ENCODE results near the gene MSI2.
"Not testable (repeated sequence)": the region's sequence is repeated elsewhere in the genome, so short reads cannot be mapped to it uniquely, and the experiment has no call there.

MSI2 gene

DNA sequence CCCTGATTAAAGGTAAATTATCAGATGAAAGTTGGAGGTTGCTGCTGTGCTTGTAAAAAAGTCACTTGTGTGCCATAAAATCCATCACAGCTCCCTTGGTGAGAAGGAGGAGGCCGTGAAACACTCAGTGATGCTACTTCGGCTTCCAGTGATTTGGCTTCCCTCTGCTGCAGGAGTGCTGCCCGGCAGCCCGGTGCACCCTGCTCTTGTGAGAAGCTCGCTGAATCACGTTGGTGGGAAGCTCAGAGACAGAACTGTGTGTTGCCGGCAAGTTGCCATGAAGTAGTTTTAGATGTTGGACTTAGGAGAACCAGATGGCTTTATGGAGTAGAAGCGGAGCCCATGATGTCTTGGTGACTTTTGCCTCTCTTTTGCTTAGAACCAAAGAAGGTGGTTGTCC lies 33.3 kb downstream of the MSI2 start:
- peaks cover 9% of the 10 kb centered on the region for H3K36me3 Mint-ChIP-seq (ENCODE audit: insufficient read depth)
- H3K9me3 Mint-ChIP-seq = no peaks in the 10 kb centered on the region
- H3K27ac Mint-ChIP-seq (ENCODE audit: low read depth) = no peak overlapping the region
- no peak overlapping the region for H3K4me3 Mint-ChIP-seq
- no peaks in the 10 kb centered on the region for H3K27me3 Mint-ChIP-seq
- H3K4me1 Mint-ChIP-seq = peaks cover 66% of the 10 kb centered on the region
- ATAC-seq (replicated peaks; ENCODE audit: extremely low read depth, poor library complexity, severe bottlenecking) (no peak), DNase-seq (ENCODE audit: low spot score in 2 of 2) (no peak)

DNA sequence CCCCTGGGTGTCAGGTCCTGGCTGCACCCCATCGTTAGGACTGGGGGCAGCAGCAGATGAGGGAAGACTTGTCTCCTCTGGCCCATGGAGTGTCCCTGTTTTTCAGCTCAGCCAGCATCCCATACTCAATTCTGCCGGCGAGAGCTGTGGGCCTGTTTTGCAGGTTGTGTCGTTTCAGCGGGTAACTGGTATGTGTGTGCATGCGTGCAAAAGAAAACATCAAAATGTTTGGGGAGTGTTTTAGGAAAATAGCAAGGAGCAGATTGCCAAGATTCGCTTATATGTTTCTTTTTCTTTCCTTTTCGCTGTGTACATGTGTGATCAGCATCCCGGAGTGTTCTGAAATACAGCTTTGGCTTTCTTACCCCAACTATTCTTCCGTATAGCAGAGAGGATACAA lies 34.7 kb downstream of the MSI2 start:
- DNase-seq (ENCODE audit: low spot score in 2 of 2) (no peak), ATAC-seq (replicated peaks; ENCODE audit: extremely low read depth, poor library complexity, severe bottlenecking) (no peak)
- H3K9me3 Mint-ChIP-seq = no peaks in the 10 kb centered on the region
- H3K27ac Mint-ChIP-seq (ENCODE audit: low read depth) = no peak overlapping the region
- H3K27me3 Mint-ChIP-seq = no peaks in the 10 kb centered on the region
- peaks cover 64% of the 10 kb centered on the region for H3K4me1 Mint-ChIP-seq
- H3K36me3 Mint-ChIP-seq (ENCODE audit: insufficient read depth) = peaks cover 10% of the 10 kb centered on the region
- no peak overlapping the region for H3K4me3 Mint-ChIP-seq

DNA sequence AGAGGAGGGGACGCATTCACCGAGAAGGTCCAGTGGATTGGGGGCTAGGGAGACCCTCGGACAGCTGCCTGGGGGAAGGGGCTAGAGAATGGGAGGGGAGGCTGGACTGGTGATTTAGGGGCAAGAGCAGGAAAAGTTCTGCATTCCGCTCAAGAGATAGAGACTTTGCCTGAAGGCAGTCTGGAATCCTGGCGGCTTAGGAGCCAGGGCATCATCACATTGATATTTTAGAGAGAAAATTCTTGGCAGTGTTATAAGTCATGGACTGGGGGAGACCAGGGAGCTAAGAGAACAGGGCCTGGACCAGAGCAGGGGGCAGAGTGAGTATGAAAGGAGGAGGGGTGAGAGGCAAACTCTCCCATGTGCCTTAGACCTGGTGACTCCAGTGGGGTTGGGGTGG lies 35.8 kb downstream of the MSI2 start:
- H3K27me3 Mint-ChIP-seq = no peaks in the 10 kb centered on the region
- H3K4me1 Mint-ChIP-seq = peaks cover 58% of the 10 kb centered on the region
- no peaks in the 10 kb centered on the region for H3K9me3 Mint-ChIP-seq
- H3K27ac Mint-ChIP-seq (ENCODE audit: low read depth) = peak overlapping the region; percentile 12
- peaks cover 10% of the 10 kb centered on the region for H3K36me3 Mint-ChIP-seq (ENCODE audit: insufficient read depth)
- no peak for ATAC-seq (replicated peaks; ENCODE audit: extremely low read depth, poor library complexity, severe bottlenecking)
- DNase-seq (ENCODE audit: low spot score in 2 of 2) = no peak
- no peak overlapping the region for H3K4me3 Mint-ChIP-seq

DNA sequence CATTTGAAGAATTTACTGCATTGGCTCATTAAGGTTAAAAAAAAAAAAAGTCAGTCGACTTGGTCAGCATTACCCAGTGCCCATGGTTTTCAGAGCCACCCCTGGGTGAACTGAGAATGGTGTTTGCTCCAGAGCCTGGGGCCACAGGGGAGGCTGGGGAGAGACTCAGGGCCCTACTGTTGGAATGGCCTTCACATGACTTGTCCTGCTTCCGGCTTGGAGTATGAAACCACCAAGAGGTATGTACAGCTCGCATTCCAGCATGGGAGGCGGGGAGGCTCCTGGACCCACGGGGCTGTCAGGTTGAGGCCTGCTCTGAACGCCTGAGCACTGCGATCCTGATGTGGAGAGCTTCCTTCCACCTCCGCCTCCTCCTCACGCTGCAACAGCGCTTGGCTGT lies 36.8 kb downstream of the MSI2 start:
- Mint-ChIP-seq H3K27ac (ENCODE audit: low read depth) (no peak overlapping the region), H3K27me3 (no peaks in the 10 kb centered on the region), H3K9me3 (no peaks in the 10 kb centered on the region), H3K36me3 (ENCODE audit: insufficient read depth) (peaks cover 14% of the 10 kb centered on the region), H3K4me1 (peaks cover 48% of the 10 kb centered on the region), H3K4me3 (no peak overlapping the region)
- no peak for ATAC-seq (replicated peaks; ENCODE audit: extremely low read depth, poor library complexity, severe bottlenecking)
- DNase-seq (ENCODE audit: low spot score in 2 of 2) = no peak

DNA sequence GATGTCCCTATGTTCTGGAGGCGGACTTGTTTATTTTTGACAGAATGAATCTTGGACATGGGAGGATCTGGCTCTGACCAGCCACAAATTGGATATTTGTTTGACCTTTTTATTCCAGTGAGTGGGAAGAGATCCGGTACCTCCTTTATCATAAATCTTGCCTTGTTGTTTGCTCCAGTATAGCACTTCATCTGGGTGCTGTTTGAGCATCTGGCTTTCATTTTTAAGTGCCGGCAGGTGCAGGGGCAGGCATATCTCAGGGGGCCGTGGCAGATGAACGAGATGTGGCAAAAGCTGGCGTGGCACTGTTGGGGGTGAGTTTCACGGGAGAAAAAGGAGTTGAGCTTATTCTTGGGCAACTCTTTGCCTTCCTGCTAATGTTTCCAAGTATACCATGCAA lies 37.8 kb downstream of the MSI2 start:
- H3K4me3 Mint-ChIP-seq = no peak overlapping the region
- no peak overlapping the region for H3K27ac Mint-ChIP-seq (ENCODE audit: low read depth)
- peaks cover 41% of the 10 kb centered on the region for H3K4me1 Mint-ChIP-seq
- H3K9me3 Mint-ChIP-seq = no peaks in the 10 kb centered on the region
- ATAC-seq (replicated peaks; ENCODE audit: extremely low read depth, poor library complexity, severe bottlenecking) = no peak
- H3K27me3 Mint-ChIP-seq = no peaks in the 10 kb centered on the region
- DNase-seq (ENCODE audit: low spot score in 2 of 2) = no peak
- peaks cover 16% of the 10 kb centered on the region for H3K36me3 Mint-ChIP-seq (ENCODE audit: insufficient read depth)

DNA sequence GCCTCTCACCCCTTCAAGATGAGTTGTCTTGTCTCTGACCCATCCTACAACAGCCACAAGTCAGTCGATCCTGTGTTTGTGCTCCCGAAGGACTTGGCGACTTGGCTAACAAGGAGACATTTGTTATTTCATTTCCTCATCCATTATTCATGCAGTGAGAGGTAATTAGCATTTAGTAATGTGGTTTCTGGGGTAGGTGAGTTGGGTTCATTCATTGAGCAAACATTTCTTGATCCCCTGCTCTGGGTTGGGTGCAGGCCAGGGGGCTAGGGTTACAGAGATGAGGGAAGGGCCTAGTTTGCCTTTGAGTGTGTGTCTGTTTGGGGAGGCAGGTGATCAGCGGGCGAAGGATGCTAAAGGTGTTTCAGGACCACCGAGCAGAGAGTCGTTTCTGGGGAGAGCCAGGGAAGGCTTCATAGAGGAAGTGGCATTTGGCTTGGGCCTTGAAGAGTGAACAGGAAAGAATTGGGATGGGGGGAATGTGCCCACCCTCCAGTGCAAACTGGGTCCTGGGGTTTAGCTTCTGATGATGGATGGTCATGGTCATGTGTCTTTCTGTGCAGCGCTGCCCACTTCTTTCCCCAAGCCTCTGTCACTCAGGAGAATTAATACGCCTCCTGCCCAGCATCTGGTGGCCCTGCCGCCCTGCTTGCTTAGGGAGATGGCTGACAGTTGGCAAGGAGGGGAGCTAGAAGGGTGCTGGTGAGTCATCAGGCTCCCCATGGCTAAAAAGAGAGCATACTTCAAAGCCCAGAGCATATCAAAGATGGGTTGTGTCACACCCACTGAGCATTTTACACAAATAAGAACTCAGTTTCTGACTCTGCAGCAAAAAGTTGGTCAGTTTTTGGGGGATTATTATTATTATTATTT lies 38.5 kb downstream of the MSI2 start:
- no peak for DNase-seq (ENCODE audit: low spot score in 2 of 2)
- Mint-ChIP-seq H3K36me3 (ENCODE audit: insufficient read depth) (peaks cover 16% of the 10 kb centered on the region), H3K4me3 (no peak overlapping the region), H3K9me3 (no peaks in the 10 kb centered on the region), H3K4me1 (peaks cover 37% of the 10 kb centered on the region), H3K27me3 (no peaks in the 10 kb centered on the region), H3K27ac (ENCODE audit: low read depth) (no peak overlapping the region)
- no peak for ATAC-seq (replicated peaks; ENCODE audit: extremely low read depth, poor library complexity, severe bottlenecking)

DNA sequence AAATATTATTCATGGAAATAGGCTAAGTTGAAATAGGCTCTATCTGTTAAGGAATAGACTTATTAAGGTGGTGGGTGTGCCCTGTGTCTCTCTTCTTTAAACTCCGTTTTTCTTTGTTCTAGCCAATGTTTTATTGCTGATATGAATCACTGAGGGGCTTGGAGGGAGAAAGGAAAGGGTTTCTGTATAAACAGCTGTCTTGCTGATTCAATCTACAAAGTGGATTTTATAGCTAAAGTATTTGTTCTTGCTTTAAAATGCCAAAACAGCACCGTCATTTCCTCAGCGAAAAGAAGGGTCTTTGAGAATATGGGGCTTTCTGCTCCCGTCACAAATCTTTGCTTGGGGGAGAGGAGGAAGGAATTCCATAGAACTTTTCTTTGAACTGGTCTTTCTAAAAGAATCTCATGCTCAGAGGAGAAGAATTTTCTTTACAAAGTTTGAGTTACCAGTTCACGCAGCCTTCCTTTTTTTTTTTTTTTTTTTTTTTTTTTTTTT lies 39.3 kb downstream of the MSI2 start:
- Mint-ChIP-seq H3K27ac (ENCODE audit: low read depth) (no peak overlapping the region), H3K27me3 (no peaks in the 10 kb centered on the region), H3K4me1 (peaks cover 44% of the 10 kb centered on the region), H3K36me3 (ENCODE audit: insufficient read depth) (peaks cover 18% of the 10 kb centered on the region), H3K9me3 (no peaks in the 10 kb centered on the region), H3K4me3 (no peak overlapping the region)
- DNase-seq (ENCODE audit: low spot score in 2 of 2) = no peak
- no peak for ATAC-seq (replicated peaks; ENCODE audit: extremely low read depth, poor library complexity, severe bottlenecking)

DNA sequence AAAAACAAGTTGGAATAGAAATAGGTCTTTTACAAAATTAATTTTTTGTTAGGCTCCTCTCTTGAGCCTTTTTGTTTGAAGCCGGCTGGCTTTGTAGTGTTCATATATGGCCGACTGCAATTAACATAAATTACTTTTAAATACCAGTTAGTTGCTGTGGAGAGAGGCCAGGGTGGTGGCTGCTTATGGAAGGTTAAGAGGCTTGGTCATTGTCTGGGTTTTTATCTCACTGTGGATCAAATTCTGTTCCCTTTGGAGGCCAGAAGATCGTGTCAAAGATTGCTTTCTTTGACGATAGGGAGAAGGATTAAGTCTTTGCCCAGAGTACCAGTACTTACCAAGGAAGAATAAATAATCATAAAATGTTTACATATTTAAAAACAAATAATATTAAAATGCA lies 39.9 kb downstream of the MSI2 start:
- peaks cover 44% of the 10 kb centered on the region for H3K4me1 Mint-ChIP-seq
- ATAC-seq (replicated peaks; ENCODE audit: extremely low read depth, poor library complexity, severe bottlenecking) = no peak
- H3K4me3 Mint-ChIP-seq = no peak overlapping the region
- H3K36me3 Mint-ChIP-seq (ENCODE audit: insufficient read depth) = peaks cover 19% of the 10 kb centered on the region
- no peak for DNase-seq (ENCODE audit: low spot score in 2 of 2)
- H3K27me3 Mint-ChIP-seq = no peaks in the 10 kb centered on the region
- no peak overlapping the region for H3K27ac Mint-ChIP-seq (ENCODE audit: low read depth)
- no peaks in the 10 kb centered on the region for H3K9me3 Mint-ChIP-seq

DNA sequence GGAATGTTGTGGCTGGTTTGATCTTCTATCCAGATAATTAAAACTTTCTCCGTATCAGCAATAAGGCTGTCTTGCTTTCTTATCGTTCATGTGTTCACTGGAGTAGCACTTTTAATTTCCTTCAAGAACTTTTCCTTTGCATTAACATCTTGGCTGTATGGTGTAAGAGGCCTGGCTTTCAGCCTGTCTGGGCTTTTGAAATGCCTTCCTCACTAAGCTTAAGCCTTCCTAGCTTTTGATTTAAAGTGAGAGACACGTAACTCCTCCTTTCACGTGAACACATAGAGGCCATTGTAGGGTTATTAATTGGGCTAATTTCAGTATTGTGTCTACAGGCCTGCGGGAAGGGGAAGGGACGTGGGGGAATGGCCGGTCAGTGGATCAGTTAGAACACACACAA lies 42.9 kb downstream of the MSI2 start:
- Mint-ChIP-seq H3K9me3 (no peaks in the 10 kb centered on the region), H3K36me3 (ENCODE audit: insufficient read depth) (peaks cover 24% of the 10 kb centered on the region), H3K4me1 (peaks cover 45% of the 10 kb centered on the region), H3K4me3 (no peak overlapping the region), H3K27me3 (no peaks in the 10 kb centered on the region), H3K27ac (ENCODE audit: low read depth) (no peak overlapping the region)
- ATAC-seq (replicated peaks; ENCODE audit: extremely low read depth, poor library complexity, severe bottlenecking) (no peak), DNase-seq (ENCODE audit: low spot score in 2 of 2) (no peak)

DNA sequence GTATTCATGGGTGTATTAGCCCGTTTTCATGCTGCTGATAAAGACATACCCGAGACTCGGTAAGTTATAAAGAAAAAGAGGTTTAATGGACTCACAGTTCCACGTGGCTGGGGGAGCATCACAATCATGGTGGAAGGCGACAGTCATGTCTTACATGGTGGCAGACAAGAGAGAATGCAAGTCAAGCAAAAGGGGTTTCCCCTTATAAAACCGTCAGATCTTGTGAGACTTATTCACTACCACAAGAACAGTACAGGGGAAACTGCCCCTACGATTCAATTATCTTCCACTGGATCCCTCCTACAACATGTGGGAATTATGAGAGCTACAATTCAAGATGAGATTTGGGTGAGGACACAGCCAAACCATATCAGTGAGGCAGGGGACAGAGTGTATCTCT lies 44.3 kb downstream of the MSI2 start:
- DNase-seq (ENCODE audit: low spot score in 2 of 2); H3K4me3 Mint-ChIP-seq; H3K27me3 Mint-ChIP-seq; H3K9me3 Mint-ChIP-seq; ATAC-seq (replicated peaks; ENCODE audit: extremely low read depth, poor library complexity, severe bottlenecking): not testable (repeated sequence)
- Mint-ChIP-seq H3K36me3 (ENCODE audit: insufficient read depth) (peaks cover 20% of the 10 kb centered on the region), H3K27ac (ENCODE audit: low read depth) (peak overlapping the region; percentile 11), H3K4me1 (peaks cover 37% of the 10 kb centered on the region)

DNA sequence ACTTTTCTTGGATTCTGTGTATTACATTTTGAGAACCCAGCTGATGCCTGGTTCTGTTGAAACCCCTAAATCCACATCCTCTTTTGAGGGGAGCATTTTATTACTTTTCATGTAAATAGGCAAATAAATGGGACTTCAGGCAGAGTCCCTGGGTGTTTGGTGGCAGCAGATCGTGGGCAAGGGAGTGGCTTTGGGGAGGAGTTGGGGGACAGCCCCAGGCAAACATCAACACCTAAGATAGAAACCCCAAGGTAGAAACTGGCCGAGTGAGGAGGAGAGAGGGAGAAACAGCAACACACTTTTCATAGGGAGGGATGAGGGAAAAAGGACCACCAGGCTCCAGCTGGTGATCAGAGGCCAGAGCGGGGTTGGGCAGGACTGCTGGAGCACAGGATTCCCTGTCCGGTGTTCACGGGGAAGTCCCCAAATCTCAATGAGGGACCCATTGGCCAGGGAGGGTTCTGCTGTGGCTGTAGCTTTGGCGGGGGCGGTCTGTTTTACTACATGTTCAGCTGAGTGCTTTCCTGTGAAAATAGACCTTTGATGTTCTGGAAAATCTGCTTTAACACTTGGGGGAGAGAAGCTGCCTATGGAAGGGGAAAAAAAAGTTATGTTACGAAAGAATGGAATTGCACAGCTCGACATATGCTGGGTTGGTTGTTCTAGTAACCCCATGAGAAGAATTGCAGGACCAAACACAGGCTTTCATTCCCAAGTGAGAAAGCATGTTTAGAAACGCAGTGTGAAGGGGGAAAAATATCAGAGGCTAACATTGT lies 46.6 kb downstream of the MSI2 start:
- no peaks in the 10 kb centered on the region for H3K9me3 Mint-ChIP-seq
- no peaks in the 10 kb centered on the region for H3K27me3 Mint-ChIP-seq
- H3K4me3 Mint-ChIP-seq = no peak overlapping the region
- H3K36me3 Mint-ChIP-seq (ENCODE audit: insufficient read depth) = peaks cover 18% of the 10 kb centered on the region
- no peak for DNase-seq (ENCODE audit: low spot score in 2 of 2)
- peak overlapping the region; percentile 27 for H3K27ac Mint-ChIP-seq (ENCODE audit: low read depth)
- peaks cover 49% of the 10 kb centered on the region for H3K4me1 Mint-ChIP-seq
- ATAC-seq (replicated peaks; ENCODE audit: extremely low read depth, poor library complexity, severe bottlenecking) = no peak

DNA sequence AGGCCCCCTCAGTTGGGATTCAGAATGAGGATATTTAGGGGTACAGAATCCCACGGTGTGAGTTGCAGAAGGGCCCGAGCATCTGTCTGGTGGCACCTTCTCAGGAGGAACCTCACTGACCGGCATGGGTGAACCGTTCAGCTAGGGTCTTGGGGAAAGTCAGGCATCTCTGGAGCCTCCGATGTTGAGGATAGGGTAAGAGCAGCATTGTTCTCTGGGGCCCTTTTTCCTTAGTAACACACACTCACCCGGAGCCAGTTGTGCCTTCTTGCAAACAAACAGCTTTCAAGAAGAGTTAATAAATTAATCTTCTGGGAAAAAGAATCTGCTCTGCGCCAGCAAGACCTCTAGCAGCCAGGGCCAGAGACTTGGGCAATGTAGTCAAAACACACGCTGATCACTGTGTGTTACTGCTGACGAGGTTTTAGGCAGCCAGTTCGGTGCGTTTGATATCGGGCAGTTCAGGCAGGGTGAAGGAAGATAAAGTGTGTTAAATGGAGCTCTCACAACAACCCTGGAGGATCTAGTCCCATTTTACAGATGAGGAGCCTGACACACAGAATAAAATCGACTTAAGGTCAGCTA lies 48.9 kb downstream of the MSI2 start:
- Mint-ChIP-seq H3K4me1 (peaks cover 60% of the 10 kb centered on the region), H3K27me3 (no peaks in the 10 kb centered on the region), H3K4me3 (no peak overlapping the region), H3K9me3 (no peaks in the 10 kb centered on the region), H3K27ac (ENCODE audit: low read depth) (no peak overlapping the region), H3K36me3 (ENCODE audit: insufficient read depth) (peaks cover 20% of the 10 kb centered on the region)
- ATAC-seq (replicated peaks; ENCODE audit: extremely low read depth, poor library complexity, severe bottlenecking) (no peak), DNase-seq (ENCODE audit: low spot score in 2 of 2) (no peak)

Measured in central memory CD8-positive, alpha-beta T cell (primary cell).